ENCODE results near the gene RBM6.

RBM6 gene

DNA sequence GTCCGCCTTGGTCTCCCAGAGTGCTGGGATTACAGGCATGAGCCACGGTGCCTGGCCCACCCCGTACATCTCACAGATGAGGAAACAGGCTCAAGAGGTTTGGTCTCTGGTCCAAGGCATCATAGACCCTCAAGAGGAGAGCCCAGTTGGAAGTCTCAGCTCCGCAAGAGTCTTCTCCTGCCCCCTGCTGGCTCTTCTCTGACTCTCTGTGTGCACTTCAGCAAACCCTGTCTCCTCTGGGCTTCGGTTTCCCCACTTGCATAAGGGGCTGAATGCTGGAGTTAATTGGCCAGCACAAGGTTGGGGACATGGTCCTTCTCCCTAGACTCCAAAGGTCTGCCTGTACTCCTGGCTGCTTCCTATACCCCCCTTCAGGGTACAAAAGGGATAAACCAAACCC lies 40.1 kb upstream of the RBM6 start:
- H3K36me3 ChIP-seq (ENCODE audit: control insufficient read depth in 2 of 2, insufficient read depth in 1 of 2, low read length in 2 of 2), result no peaks in the 10 kb centered on the region
- no peak overlapping the region for H3K27ac ChIP-seq (ENCODE audit: extremely low read depth, low read depth, low read length)
- no peaks in the 10 kb centered on the region for H3K4me1 ChIP-seq (ENCODE audit: control insufficient read depth, insufficient read depth, low read length)
- TF ChIP-seq KLF16 (tag by site-specific recombination; IDR thresholded peaks at IDR 0.05) (no peak), HIC1 (tag by site-specific recombination; IDR thresholded peaks at IDR 0.05) (no peak), ZNF654 (tag by site-specific recombination; IDR thresholded peaks at IDR 0.05; ENCODE audit: low read depth) (peak; percentile 29; the same call in 1 of the 2 replicates)
- ChIA-PET POLR2A (no interaction called here), CTCF (interaction anchor here (0.5 to 1.8 kb wide), 7 partner anchors 8 to 202 kb away, joined by 3 to 4 read pairs (median 3); no protein-coding TSS in a partner anchor)
- no peaks in the 10 kb centered on the region for H3K9me3 ChIP-seq (ENCODE audit: control insufficient read depth, insufficient read depth, low read depth, low read length)
- no peak overlapping the region for H3K4me3 ChIP-seq (ENCODE audit: low read depth, low read length)

GRCh38 chr3:49900491-49901153 lies 39.3 kb upstream of the RBM6 start:
- ChIA-PET POLR2A (no interaction called here), CTCF (interaction anchor here (0.5 to 1.8 kb wide), 8 partner anchors 8 to 201 kb away, joined by 3 to 6 read pairs (median 4); partner anchors contain the start of gene INKA1)
- H3K4me1 ChIP-seq (ENCODE audit: control insufficient read depth, insufficient read depth, low read length), result no peaks in the 10 kb centered on the region
- no peaks in the 10 kb centered on the region for H3K36me3 ChIP-seq (ENCODE audit: control insufficient read depth in 2 of 2, insufficient read depth in 1 of 2, low read length in 2 of 2)
- no peaks in the 10 kb centered on the region for H3K9me3 ChIP-seq (ENCODE audit: control insufficient read depth, insufficient read depth, low read depth, low read length)
- TF ChIP-seq, protein P1, sequence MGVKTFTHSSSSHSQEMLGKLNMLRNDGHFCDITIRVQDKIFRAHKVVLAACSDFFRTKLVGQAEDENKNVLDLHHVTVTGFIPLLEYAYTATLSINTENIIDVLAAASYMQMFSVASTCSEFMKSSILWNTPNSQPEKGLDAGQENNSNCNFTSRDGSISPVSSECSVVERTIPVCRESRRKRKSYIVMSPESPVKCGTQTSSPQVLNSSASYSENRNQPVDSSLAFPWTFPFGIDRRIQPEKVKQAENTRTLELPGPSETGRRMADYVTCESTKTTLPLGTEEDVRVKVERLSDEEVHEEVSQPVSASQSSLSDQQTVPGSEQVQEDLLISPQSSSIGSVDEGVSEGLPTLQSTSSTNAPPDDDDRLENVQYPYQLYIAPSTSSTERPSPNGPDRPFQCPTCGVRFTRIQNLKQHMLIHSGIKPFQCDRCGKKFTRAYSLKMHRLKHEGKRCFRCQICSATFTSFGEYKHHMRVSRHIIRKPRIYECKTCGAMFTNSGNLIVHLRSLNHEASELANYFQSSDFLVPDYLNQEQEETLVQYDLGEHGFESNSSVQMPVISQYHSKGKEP (tag by site-specific recombination; IDR thresholded peaks at IDR 0.05), result no peak
- TF ChIP-seq ZNF449 (tag by site-specific recombination; IDR thresholded peaks at IDR 0.05) (no peak), ZNF211 (tag by site-specific recombination; IDR thresholded peaks at IDR 0.05; ENCODE audit: low read depth) (no peak), ZNF654 (tag by site-specific recombination; IDR thresholded peaks at IDR 0.05; ENCODE audit: low read depth) (no peak)
- TF ChIP-seq, protein P2, sequence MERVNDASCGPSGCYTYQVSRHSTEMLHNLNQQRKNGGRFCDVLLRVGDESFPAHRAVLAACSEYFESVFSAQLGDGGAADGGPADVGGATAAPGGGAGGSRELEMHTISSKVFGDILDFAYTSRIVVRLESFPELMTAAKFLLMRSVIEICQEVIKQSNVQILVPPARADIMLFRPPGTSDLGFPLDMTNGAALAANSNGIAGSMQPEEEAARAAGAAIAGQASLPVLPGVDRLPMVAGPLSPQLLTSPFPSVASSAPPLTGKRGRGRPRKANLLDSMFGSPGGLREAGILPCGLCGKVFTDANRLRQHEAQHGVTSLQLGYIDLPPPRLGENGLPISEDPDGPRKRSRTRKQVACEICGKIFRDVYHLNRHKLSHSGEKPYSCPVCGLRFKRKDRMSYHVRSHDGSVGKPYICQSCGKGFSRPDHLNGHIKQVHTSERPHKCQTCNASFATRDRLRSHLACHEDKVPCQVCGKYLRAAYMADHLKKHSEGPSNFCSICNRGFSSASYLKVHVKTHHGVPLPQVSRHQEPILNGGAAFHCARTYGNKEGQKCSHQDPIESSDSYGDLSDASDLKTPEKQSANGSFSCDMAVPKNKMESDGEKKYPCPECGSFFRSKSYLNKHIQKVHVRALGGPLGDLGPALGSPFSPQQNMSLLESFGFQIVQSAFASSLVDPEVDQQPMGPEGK (tag by site-specific recombination; IDR thresholded peaks at IDR 0.05), result no peak
- H3K4me3 ChIP-seq (ENCODE audit: low read depth, low read length), result no peak overlapping the region
- no peak overlapping the region for H3K27ac ChIP-seq (ENCODE audit: extremely low read depth, low read depth, low read length)

DNA sequence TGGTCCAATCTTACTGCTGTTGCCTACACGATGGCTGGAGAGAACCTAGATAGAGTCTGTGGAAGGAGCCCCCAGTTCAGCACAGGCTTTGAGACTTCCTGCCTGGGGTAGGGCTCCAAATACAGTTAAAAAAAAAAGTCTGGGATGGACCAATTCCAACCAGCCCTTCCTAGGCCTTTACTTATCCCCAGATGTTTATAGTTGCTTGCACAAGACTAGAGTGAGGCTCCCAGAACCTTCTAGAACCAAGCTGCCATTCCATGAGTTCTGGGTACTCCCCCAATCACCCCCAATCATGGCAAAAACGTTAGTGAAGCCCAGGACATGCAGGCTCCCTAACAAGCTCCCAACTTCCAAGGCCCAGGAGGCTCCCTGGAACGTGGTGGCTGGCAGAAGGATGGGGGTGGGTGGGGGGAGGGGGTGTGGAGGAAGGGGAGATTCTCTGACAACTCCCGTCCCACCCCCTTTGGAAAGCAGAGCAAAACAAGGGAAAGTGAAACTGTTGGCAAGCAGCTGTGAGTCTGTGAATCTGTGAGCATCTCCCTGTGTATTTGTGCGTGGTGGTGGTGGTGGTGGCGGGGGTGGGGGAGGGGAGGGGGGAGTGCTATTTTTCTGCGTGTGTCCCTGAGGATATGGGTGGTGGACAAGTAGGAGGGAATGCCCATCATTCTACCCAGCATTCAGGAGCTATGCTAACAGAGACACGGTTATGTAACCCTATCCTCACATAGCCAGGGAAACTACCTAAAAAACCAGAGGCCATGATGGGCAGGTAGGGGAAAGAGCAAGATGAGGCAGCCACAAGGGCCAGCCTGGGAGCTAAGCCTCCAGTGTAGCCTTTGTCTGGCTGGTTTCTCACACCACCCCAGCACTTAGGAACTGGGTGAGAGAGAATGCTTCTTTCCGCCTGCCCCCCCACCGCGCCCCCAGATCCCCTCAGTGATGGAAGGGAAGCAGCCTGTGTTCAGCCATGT lies 38.3 kb upstream of the RBM6 start:
- CTCF ChIA-PET, result interaction anchor here (0.5 to 1.2 kb wide), 4 partner anchors 16 to 99 kb away, joined by 3 to 4 read pairs (median 4); partner anchors contain the start of gene INKA1
- no peak overlapping the region for H3K27ac ChIP-seq (ENCODE audit: extremely low read depth, low read depth, low read length)
- no peak overlapping the region for H3K4me3 ChIP-seq (ENCODE audit: low read depth, low read length)
- H3K36me3 ChIP-seq (ENCODE audit: control insufficient read depth in 2 of 2, insufficient read depth in 1 of 2, low read length in 2 of 2), result no peaks in the 10 kb centered on the region
- H3K9me3 ChIP-seq (ENCODE audit: control insufficient read depth, insufficient read depth, low read depth, low read length), result no peaks in the 10 kb centered on the region
- POLR2A ChIA-PET, result no interaction called here
- no peaks in the 10 kb centered on the region for H3K4me1 ChIP-seq (ENCODE audit: control insufficient read depth, insufficient read depth, low read length)
- no peak for TF ChIP-seq ZNF514 (tag by site-specific recombination; IDR thresholded peaks at IDR 0.05)
- TF ChIP-seq ZSCAN5A (tag by site-specific recombination; IDR thresholded peaks at IDR 0.05), result no peak
- no peak for TF ChIP-seq ZNF544 (tag by site-specific recombination; IDR thresholded peaks at IDR 0.05)
- TF ChIP-seq KLF10 (tag by site-specific recombination; IDR thresholded peaks at IDR 0.05), result no peak
- no peak for TF ChIP-seq ZNF530 (tag by site-specific recombination; IDR thresholded peaks at IDR 0.05; ENCODE audit: low read depth)

Measured in HEK293 (cell line).